Erythroblast (primary cell): ENCODE data around the gene HNRNPU.

Experiments
- DNase-seq, 2 experiments: peaks; one replicate each; lab custom pipeline; 2025; lab: John Stamatoyannopoulos, UW
- GATA1 ChIP-seq: IDR thresholded peaks from 2 replicates; pipeline ENCODE4 v1.6.1; 2011; ENCODE audit warnings: low read depth, mild to moderate bottlenecking, control low read depth, low read length, moderate library complexity
- POLR2A ChIP-seq: IDR thresholded peaks from 2 replicates; pipeline ENCODE4 v1.6.1; 2011; ENCODE audit warnings: mild to moderate bottlenecking, low read length

HNRNPU gene

DNA sequence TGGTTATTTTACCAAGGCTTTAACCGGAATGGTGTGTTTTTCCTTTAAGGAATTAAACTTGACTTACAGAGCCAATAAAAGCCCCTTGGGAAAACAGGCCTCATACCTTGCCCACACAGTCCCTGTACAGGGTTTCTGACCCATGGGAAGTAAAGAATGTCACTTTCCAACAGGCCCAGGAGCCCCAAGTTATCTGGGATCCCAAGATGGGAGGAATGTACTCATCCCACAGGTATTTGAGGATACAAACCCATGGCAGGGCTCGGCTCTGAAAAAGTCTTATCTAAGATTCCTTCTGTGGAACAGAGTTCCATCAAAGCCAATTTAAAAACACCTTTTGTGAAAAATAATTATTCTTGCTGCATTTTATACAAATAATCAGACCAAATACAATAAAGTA lies 44.2 kb downstream of the HNRNPU start:
- no peak for DNase-seq

GRCh38 chr1:244817415-244817894 lies 46.9 kb downstream of the HNRNPU start:
- DNase-seq = no peak
- no peak for TF ChIP-seq GATA1
- TF ChIP-seq POLR2A = no peak

More for the DNA sequence above, 44.2 kb downstream of the HNRNPU start:
- TF ChIP-seq GATA1 (no peak), POLR2A (no peak)

- no peak for DNase-seq
- TF ChIP-seq POLR2A (no peak), GATA1 (no peak)
Measured at GRCh38 chr1:244815600-244816099, 48.7 kb downstream of the HNRNPU start.

GRCh38 chr1:244813327-244813726 lies 51.0 kb downstream of the HNRNPU start:
- DNase-seq = no peak
- no peak for TF ChIP-seq GATA1

- DNase-seq = no peak
- TF ChIP-seq POLR2A = no peak
- no peak for TF ChIP-seq GATA1
Measured at GRCh38 chr1:244810221-244810620, 54.1 kb downstream of the HNRNPU start.

- TF ChIP-seq GATA1 (no peak), POLR2A (no peak)
- no peak for DNase-seq
Measured at GRCh38 chr1:244807138-244807537, 57.2 kb downstream of the HNRNPU start.

- TF ChIP-seq GATA1 (no peak), POLR2A (no peak)
- no peak for DNase-seq
Measured at GRCh38 chr1:244804841-244805240, 59.5 kb downstream of the HNRNPU start.

DNA sequence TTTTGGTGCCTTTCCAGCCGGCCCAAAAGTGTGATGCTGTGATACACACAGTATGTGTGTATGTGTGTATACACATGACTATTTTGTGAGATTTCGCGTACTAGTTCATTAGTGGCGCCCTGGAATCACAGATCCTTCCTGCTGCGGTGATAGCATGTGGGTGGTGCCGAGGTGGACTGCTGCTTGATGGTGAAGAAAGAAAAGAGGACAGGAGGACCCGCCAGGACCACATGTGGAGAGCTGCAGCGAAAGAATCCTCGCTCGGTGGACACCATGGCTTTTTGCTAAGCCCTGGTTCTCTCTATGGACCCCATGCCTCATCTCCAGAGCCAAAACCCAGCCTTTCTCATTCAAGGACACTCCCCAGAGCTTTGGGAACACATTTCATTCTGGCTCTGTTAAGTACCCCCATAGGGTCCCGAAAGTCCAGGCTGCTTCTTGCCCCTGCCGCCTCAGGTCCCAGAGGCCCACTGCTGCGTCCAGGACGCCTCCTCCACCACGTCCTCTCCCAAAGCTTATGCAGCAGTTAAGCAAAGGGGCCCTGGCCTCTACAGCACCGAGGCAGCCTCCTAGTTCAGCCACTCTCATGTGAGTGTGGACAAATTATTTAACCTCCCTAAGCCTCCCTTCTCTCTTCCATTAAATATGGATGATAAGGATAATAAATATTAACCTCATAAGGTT lies 61.6 kb downstream of the HNRNPU start:
- DNase-seq = no peak
- TF ChIP-seq GATA1 = no peak
- no peak for TF ChIP-seq POLR2A

DNA sequence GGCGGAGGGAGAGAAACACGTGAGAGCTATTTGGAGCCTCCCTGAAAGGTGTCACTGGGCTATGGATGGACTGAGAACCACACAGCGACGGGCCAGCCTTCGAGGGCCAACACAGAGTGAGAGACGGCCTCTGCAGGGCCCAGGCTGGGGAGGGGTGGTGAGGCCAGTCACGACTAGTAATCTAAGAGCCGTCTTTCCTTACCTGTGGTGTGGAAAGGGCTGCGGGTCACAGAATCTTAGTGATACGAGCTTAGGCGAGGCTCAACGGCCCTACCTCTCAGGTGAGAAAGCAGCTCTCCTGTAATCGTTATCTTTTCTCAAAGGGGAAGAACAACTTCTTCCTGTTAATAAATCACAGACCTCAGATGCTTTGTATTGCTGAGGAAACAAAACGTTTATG lies 62.3 kb downstream of the HNRNPU start:
- TF ChIP-seq POLR2A (no peak), GATA1 (no peak)
- no peak for DNase-seq

DNA sequence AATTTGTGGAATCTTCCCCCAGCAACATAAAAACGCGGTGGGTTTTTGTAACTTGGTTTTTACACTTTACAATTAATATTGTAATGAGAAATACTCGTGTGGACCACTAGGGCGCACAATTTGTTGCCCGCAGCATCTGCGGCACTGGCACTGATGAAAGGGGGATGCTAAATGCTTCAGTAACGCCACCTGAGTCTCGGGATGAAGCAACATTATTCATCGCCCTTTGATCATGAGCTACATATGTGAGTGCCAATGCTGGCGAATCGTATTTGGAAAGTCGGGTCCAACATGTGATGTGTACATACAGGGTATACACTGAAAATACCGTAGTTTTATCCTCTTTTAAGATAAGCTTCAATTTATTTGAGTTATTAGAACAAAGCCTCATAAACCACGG lies 63.1 kb downstream of the HNRNPU start:
- DNase-seq = peak; percentile 32 to 46
- no peak for TF ChIP-seq GATA1
- no peak for TF ChIP-seq POLR2A

- TF ChIP-seq POLR2A (no peak), GATA1 (no peak)
- DNase-seq = no peak
Measured at GRCh38 chr1:244800821-244801220, 63.5 kb downstream of the HNRNPU start.
